Activated CD4-positive, alpha-beta T cell treated with anti-CD3 and anti-CD28 coated beads, Interleukin-2, amount 50 U/mL, for 48 hours (primary cell): ENCODE data around the gene RIOK3.
"Not testable (repeated sequence)": the region's sequence is repeated elsewhere in the genome, so short reads cannot be mapped to it uniquely, and the experiment has no call there.

Experiments
- DNase-seq, 2 experiments: peaks; one replicate each; pipeline ENCODE4 v3.0.0-alpha.2; 2020

Gene RIOK3

GRCh38 chr18:23499291-23499781 lies 46.2 kb downstream of the RIOK3 start:
- no peak for DNase-seq

- DNase-seq, result no peak
These were observed 48.5 kb downstream of the RIOK3 start for GRCh38 chr18:23501626-23502025.

GRCh38 chr18:23502516-23503037 lies 49.5 kb downstream of the RIOK3 start:
- no peak for DNase-seq

- DNase-seq, result peak; percentile 99
These were observed 50.2 kb downstream of the RIOK3 start, which contains the start of gene RMC1 for GRCh38 chr18:23503038-23503962. Gene RMC1 (plus strand): TSS chr18:23503511. CDS start chr18:23503619, 108 bp downstream.

GRCh38 chr18:23503963-23504344 lies 50.9 kb downstream of the RIOK3 start:
- no peak for DNase-seq

- no peak for DNase-seq
These were observed 51.6 kb downstream of the RIOK3 start for GRCh38 chr18:23504720-23505119.

GRCh38 chr18:23506393-23506792 lies 53.3 kb downstream of the RIOK3 start:
- no peak for DNase-seq

- DNase-seq, result not testable (repeated sequence)
These were observed 57.8 kb downstream of the RIOK3 start for GRCh38 chr18:23510923-23511322.

GRCh38 chr18:23512216-23512615 lies 59.1 kb downstream of the RIOK3 start:
- DNase-seq, result not testable (repeated sequence)

GRCh38 chr18:23512641-23513040 lies 59.6 kb downstream of the RIOK3 start:
- DNase-seq, result no peak

- DNase-seq, result peak; percentile 77 to 84
These were observed 62.9 kb downstream of the RIOK3 start for GRCh38 chr18:23515911-23516546.

GRCh38 chr18:23519734-23520133 lies 66.6 kb downstream of the RIOK3 start:
- no peak for DNase-seq

- DNase-seq, result no peak
These were observed 68.2 kb downstream of the RIOK3 start for GRCh38 chr18:23521271-23521670.

- DNase-seq, result no peak
These were observed 68.8 kb downstream of the RIOK3 start for GRCh38 chr18:23521907-23522306.

- DNase-seq, result no peak
These were observed 70.5 kb downstream of the RIOK3 start for GRCh38 chr18:23523429-23524212.

GRCh38 chr18:23524213-23524707 lies 71.2 kb downstream of the RIOK3 start:
- DNase-seq, result no peak

GRCh38 chr18:23526501-23527063 lies 73.5 kb downstream of the RIOK3 start:
- no peak for DNase-seq

- no peak for DNase-seq
These were observed 75.7 kb downstream of the RIOK3 start for GRCh38 chr18:23528580-23529472.

GRCh38 chr18:23529604-23530003 lies 76.5 kb downstream of the RIOK3 start:
- no peak for DNase-seq

GRCh38 chr18:23530195-23530594 lies 77.1 kb downstream of the RIOK3 start:
- DNase-seq, result no peak

- DNase-seq, result no peak
These were observed 78.8 kb downstream of the RIOK3 start for GRCh38 chr18:23531912-23532311.
